Kidney tubule cell (primary cell): ENCODE measurements around the gene COMMD6.
A peak's percentile ranks its signal among the peaks of the same experiment; 100 is the strongest.

ENCODE experiments used
- DNase-seq: peaks from one replicate; pipeline ENCODE4 v3.0.0-alpha.2; 2018; ENCODE audit warnings: low spot score

COMMD6 gene

GRCh38 chr13:75521956-75522355 is 15.7 kb downstream of the COMMD6 start:
- DNase-seq = no peak

- DNase-seq = no peak
Measured at GRCh38 chr13:75518439-75519088, 19.1 kb downstream of the COMMD6 start.

- no peak for DNase-seq
Measured at GRCh38 chr13:75514080-75514995, 23.3 kb downstream of the COMMD6 start.

GRCh38 chr13:75513271-75513670 is 24.4 kb downstream of the COMMD6 start:
- DNase-seq = no peak

- no peak for DNase-seq
Measured at GRCh38 chr13:75512253-75512652, 25.4 kb downstream of the COMMD6 start.

- no peak for DNase-seq
Measured at GRCh38 chr13:75511051-75511625, 26.5 kb downstream of the COMMD6 start.

GRCh38 chr13:75508002-75508548 is 29.6 kb downstream of the COMMD6 start:
- no peak for DNase-seq

GRCh38 chr13:75507027-75508001 is 30.3 kb downstream of the COMMD6 start:
- peak; percentile 25 for DNase-seq

- no peak for DNase-seq
Measured at GRCh38 chr13:75506018-75506417, 31.6 kb downstream of the COMMD6 start.

GRCh38 chr13:75505327-75505726 is 32.3 kb downstream of the COMMD6 start:
- no peak for DNase-seq

GRCh38 chr13:75495938-75496337 is 41.7 kb downstream of the COMMD6 start:
- DNase-seq = peak; percentile 26

- peak; percentile 52 for DNase-seq
Measured at GRCh38 chr13:75494491-75494890, 43.1 kb downstream of the COMMD6 start.

- no peak for DNase-seq
Measured at GRCh38 chr13:75493156-75493555, 44.5 kb downstream of the COMMD6 start.

- DNase-seq = no peak
Measured at GRCh38 chr13:75492389-75492788, 45.3 kb downstream of the COMMD6 start.

GRCh38 chr13:75491376-75491775 is 46.3 kb downstream of the COMMD6 start:
- no peak for DNase-seq

GRCh38 chr13:75489502-75490263 is 48.0 kb downstream of the COMMD6 start:
- DNase-seq = peak; percentile 44

- DNase-seq = peak; percentile 84
Measured at GRCh38 chr13:75486146-75487062, 51.2 kb downstream of the COMMD6 start.

GRCh38 chr13:75485286-75486062 is 52.2 kb downstream of the COMMD6 start:
- peak; percentile 89 for DNase-seq

- no peak for DNase-seq
Measured at GRCh38 chr13:75482820-75483079, 54.9 kb downstream of the COMMD6 start.
